Nephron progenitor cell (in vitro differentiated cells): ENCODE measurements around the gene CCDC170.

Experiments used
- DNase-seq: peaks from one replicate; pipeline ENCODE4 v3.0.0; 2021
- H3K27ac Mint-ChIP-seq: 2 replicates; pipeline ENCODE4 v1.8.0; 2021; ENCODE audit warnings: mild to moderate bottlenecking, moderate library complexity, mixed read lengths
- H3K27me3 Mint-ChIP-seq: 2 replicates; pipeline ENCODE4 v1.8.0; 2021; ENCODE audit warnings: mild to moderate bottlenecking, low read depth, mixed read lengths; ENCODE audit not compliant: poor library complexity
- H3K36me3 Mint-ChIP-seq: 2 replicates; pipeline ENCODE4 v1.8.0; 2021; ENCODE audit warnings: low read depth, mixed read lengths
- H3K4me1 Mint-ChIP-seq: 2 replicates; pipeline ENCODE4 v1.8.0; 2021; ENCODE audit warnings: mixed read lengths
- H3K4me3 Mint-ChIP-seq: 2 replicates; pipeline ENCODE4 v1.8.0; 2021; ENCODE audit warnings: mild to moderate bottlenecking, moderate library complexity, mixed read lengths
- H3K9me3 Mint-ChIP-seq: 2 replicates; pipeline ENCODE4 v1.8.0; 2021; ENCODE audit warnings: mild to moderate bottlenecking, moderate library complexity, mixed read lengths
- CTCF ChIP-seq: fragments of 200-600 bp; sonication (generic); IDR thresholded peaks from 2 replicates; pipeline ENCODE4 v1.5.0; 2021; ENCODE audit warnings: antibody characterized with exemption

CCDC170 gene

GRCh38 chr6:151497905-151498304 is 4.1 kb downstream of the CCDC170 start:
- peaks cover 37% of the 10 kb centered on the region for H3K27me3 Mint-ChIP-seq
- H3K36me3 Mint-ChIP-seq = no peaks in the 10 kb centered on the region
- H3K4me3 Mint-ChIP-seq = no peak overlapping the region
- DNase-seq = no peak
- H3K27ac Mint-ChIP-seq = no peak overlapping the region
- no peak for TF ChIP-seq CTCF
- peaks cover 5% of the 10 kb centered on the region for H3K4me1 Mint-ChIP-seq
- no peaks in the 10 kb centered on the region for H3K9me3 Mint-ChIP-seq

GRCh38 chr6:151498327-151498726 is 4.5 kb downstream of the CCDC170 start:
- no peaks in the 10 kb centered on the region for H3K9me3 Mint-ChIP-seq
- TF ChIP-seq CTCF = no peak
- no peak overlapping the region for H3K4me3 Mint-ChIP-seq
- H3K36me3 Mint-ChIP-seq = no peaks in the 10 kb centered on the region
- H3K4me1 Mint-ChIP-seq = peaks cover 1% of the 10 kb centered on the region
- DNase-seq = no peak
- H3K27me3 Mint-ChIP-seq = peaks cover 33% of the 10 kb centered on the region
- no peak overlapping the region for H3K27ac Mint-ChIP-seq

GRCh38 chr6:151499551-151499950 is 5.7 kb downstream of the CCDC170 start:
- no peak for DNase-seq
- Mint-ChIP-seq H3K36me3 (no peaks in the 10 kb centered on the region), H3K27ac (no peak overlapping the region), H3K4me3 (no peak overlapping the region), H3K4me1 (no peaks in the 10 kb centered on the region), H3K27me3 (peaks cover 25% of the 10 kb centered on the region), H3K9me3 (no peaks in the 10 kb centered on the region)
- TF ChIP-seq CTCF = no peak

GRCh38 chr6:151501511-151502136 is 7.8 kb downstream of the CCDC170 start:
- no peak overlapping the region for H3K4me3 Mint-ChIP-seq

GRCh38 chr6:151502499-151502898 is 8.7 kb downstream of the CCDC170 start:
- Mint-ChIP-seq H3K27me3 (peaks cover 3% of the 10 kb centered on the region), H3K4me3 (no peak overlapping the region), H3K36me3 (no peaks in the 10 kb centered on the region), H3K4me1 (no peaks in the 10 kb centered on the region), H3K27ac (no peak overlapping the region), H3K9me3 (no peaks in the 10 kb centered on the region)
- no peak for TF ChIP-seq CTCF
- no peak for DNase-seq

More at GRCh38 chr6:151501511-151502136, 7.8 kb downstream of the CCDC170 start:
- no peak for TF ChIP-seq CTCF
- Mint-ChIP-seq H3K4me1 (no peaks in the 10 kb centered on the region), H3K27ac (no peak overlapping the region), H3K9me3 (no peaks in the 10 kb centered on the region), H3K27me3 (peaks cover 8% of the 10 kb centered on the region), H3K36me3 (no peaks in the 10 kb centered on the region)
- no peak for DNase-seq

GRCh38 chr6:151506761-151507160 is 12.9 kb downstream of the CCDC170 start:
- no peak for DNase-seq
- no peak overlapping the region for H3K4me3 Mint-ChIP-seq
- no peaks in the 10 kb centered on the region for H3K9me3 Mint-ChIP-seq
- peaks cover 3% of the 10 kb centered on the region for H3K27me3 Mint-ChIP-seq
- TF ChIP-seq CTCF = no peak
- no peaks in the 10 kb centered on the region for H3K36me3 Mint-ChIP-seq
- no peaks in the 10 kb centered on the region for H3K4me1 Mint-ChIP-seq
- peak overlapping the region; percentile 39 for H3K27ac Mint-ChIP-seq
